ENCODE data around the gene ERCC6L2.

ERCC6L2 gene

GRCh38 chr9:95999390-95999789, 123.9 kb downstream of the ERCC6L2 start:
- H3K4me3 ChIP-seq, result no peak overlapping the region
- no peak for TF ChIP-seq FOXP2 (optimal IDR thresholded peaks at IDR 0.05; ENCODE audit: control extremely low read depth, extremely low read length, insufficient read depth)
- no peak for TF ChIP-seq EZH2 (IDR thresholded peaks at IDR 0.05)
- TF ChIP-seq POLR2AphosphoS5 (IDR thresholded peaks at IDR 0.05; ENCODE audit: borderline replicate concordance, low read depth, low read length), result no peak
- no peak overlapping the region for H3K9ac ChIP-seq (ENCODE audit: insufficient read length)
- DNase-seq (ENCODE audit: low read depth, low spot score), result no peak
- no peaks in the 10 kb centered on the region for H3K9me3 ChIP-seq (ENCODE audit: low read depth, low read length)
- H3K36me3 ChIP-seq (ENCODE audit: insufficient read depth, low read length), result peaks cover 21% of the 10 kb centered on the region
- H3K27ac ChIP-seq, result no peak overlapping the region

GRCh38 chr9:96004379-96004778, 128.9 kb downstream of the ERCC6L2 start:
- no peak for DNase-seq (ENCODE audit: low read depth, low spot score)
- Histone ChIP-seq H3K9me3 (ENCODE audit: low read depth, low read length) (no peaks in the 10 kb centered on the region; the same call in 1 of the 2 replicates), H3K9ac (ENCODE audit: insufficient read length) (no peak overlapping the region), H3K27ac (no peak overlapping the region), H3K4me3 (no peak overlapping the region), H3K36me3 (ENCODE audit: insufficient read depth, low read length) (peaks cover 26% of the 10 kb centered on the region)
- no peak for TF ChIP-seq FOXP2 (optimal IDR thresholded peaks at IDR 0.05; ENCODE audit: control extremely low read depth, extremely low read length, insufficient read depth)

- Histone ChIP-seq H3K9ac (ENCODE audit: insufficient read length) (no peak overlapping the region), H3K9me3 (ENCODE audit: low read depth, low read length) (no peaks in the 10 kb centered on the region; the same call in 1 of the 2 replicates), H3K36me3 (ENCODE audit: insufficient read depth, low read length) (peaks cover 40% of the 10 kb centered on the region), H3K4me3 (no peak overlapping the region), H3K27ac (no peak overlapping the region)
- no peak for DNase-seq (ENCODE audit: low read depth, low spot score)
- TF ChIP-seq EZH2 (IDR thresholded peaks at IDR 0.05) (no peak), POLR2AphosphoS5 (IDR thresholded peaks at IDR 0.05; ENCODE audit: borderline replicate concordance, low read depth, low read length) (no peak), FOXP2 (optimal IDR thresholded peaks at IDR 0.05; ENCODE audit: control extremely low read depth, extremely low read length, insufficient read depth) (no peak)
These were observed 130.9 kb downstream of the ERCC6L2 start for GRCh38 chr9:96006296-96006879.

DNA sequence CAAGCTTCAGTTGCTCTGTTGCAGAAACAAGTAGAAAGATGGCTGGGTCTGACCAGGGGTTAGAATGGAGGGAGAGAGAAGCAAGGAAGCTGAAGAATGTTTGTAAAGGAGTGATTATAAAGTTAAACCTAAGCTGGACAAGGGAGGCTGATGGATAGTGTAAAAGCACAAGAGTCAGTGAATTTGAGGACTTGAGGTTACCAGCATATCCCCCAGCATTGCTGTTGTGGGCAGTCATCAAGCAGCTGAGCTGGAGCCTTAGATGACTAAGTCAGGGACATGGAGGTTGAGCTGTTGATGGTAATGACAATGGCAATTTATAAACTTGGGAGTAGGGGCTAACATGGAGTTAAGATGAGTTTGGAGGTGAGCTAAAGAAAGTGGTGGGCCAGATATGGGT, 131.5 kb downstream of the ERCC6L2 start:
- H3K36me3 ChIP-seq (ENCODE audit: insufficient read depth, low read length), result peaks cover 40% of the 10 kb centered on the region
- no peak for DNase-seq (ENCODE audit: low read depth, low spot score)
- H3K27ac ChIP-seq, result no peak overlapping the region
- H3K9ac ChIP-seq (ENCODE audit: insufficient read length), result no peak overlapping the region
- H3K4me3 ChIP-seq, result no peak overlapping the region
- H3K9me3 ChIP-seq (ENCODE audit: low read depth, low read length), result no peaks in the 10 kb centered on the region; the same call in 1 of the 2 replicates
- TF ChIP-seq POLR2AphosphoS5 (IDR thresholded peaks at IDR 0.05; ENCODE audit: borderline replicate concordance, low read depth, low read length) (no peak), EZH2 (IDR thresholded peaks at IDR 0.05) (no peak), FOXP2 (optimal IDR thresholded peaks at IDR 0.05; ENCODE audit: control extremely low read depth, extremely low read length, insufficient read depth) (no peak)

DNA sequence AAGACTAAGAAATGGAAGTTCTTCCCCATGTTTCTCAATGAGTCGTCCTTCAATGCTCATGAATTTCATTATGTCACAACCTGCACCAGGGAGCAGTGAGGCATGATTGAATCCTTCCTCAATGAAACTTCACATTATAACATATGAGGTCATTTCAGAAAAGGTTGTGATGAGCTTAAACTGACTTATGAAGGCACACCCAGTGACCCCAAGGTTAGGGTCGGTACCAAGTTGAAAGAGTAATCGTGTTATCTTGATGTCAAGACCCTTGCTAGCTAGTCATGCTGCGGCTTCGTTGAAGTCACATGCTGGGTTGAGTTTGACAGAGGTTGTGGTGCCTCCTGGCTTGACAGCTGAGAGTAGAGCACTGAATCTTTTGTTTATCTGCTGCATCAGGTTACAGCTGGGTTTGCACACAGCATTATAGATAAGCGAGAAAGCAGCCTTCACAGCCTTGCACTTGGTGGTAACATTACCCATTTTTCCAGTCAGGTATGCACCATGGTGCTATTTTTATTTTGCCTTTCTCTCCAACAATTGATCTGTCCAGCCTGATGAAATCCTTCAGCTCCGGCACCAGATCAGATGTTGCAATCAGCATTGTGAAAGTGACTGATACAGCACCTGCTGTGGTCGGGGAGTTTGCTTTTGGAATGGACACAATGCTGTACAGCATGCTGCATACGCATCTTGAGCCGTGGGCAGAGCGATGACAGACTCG, 133.2 kb downstream of the ERCC6L2 start:
- H3K36me3 ChIP-seq (ENCODE audit: insufficient read depth, low read length), result peaks cover 38% of the 10 kb centered on the region
- H3K9ac ChIP-seq (ENCODE audit: insufficient read length), result no peak overlapping the region
- DNase-seq (ENCODE audit: low read depth, low spot score), result no peak
- no peaks in the 10 kb centered on the region; the same call in 1 of the 2 replicates for H3K9me3 ChIP-seq (ENCODE audit: low read depth, low read length)
- H3K27ac ChIP-seq, result no peak overlapping the region
- H3K4me3 ChIP-seq, result no peak overlapping the region
- TF ChIP-seq FOXP2 (optimal IDR thresholded peaks at IDR 0.05; ENCODE audit: control extremely low read depth, extremely low read length, insufficient read depth) (no peak), EZH2 (IDR thresholded peaks at IDR 0.05) (no peak), POLR2AphosphoS5 (IDR thresholded peaks at IDR 0.05; ENCODE audit: borderline replicate concordance, low read depth, low read length) (no peak)

DNA sequence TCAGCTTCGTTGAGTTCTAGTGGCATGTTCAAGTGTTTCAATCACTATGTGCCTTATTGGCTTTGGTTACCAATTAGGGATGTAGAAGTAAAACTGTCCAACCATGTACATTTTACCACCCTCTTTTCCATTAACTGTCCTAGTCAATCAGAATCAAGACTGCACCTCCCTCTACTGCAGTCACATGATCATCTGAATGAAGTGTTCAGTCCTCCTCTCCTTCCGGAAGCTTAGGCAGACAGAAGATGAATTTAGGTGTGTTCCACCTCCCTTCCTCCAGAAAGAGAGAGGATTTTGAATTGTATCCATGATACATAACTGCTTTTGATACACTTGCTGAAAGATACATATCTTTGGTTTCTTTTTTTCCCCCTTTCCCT, 133.7 kb downstream of the ERCC6L2 start:
- no peak for DNase-seq (ENCODE audit: low read depth, low spot score)
- Histone ChIP-seq H3K9me3 (ENCODE audit: low read depth, low read length) (no peaks in the 10 kb centered on the region; the same call in 1 of the 2 replicates), H3K27ac (no peak overlapping the region), H3K9ac (ENCODE audit: insufficient read length) (no peak overlapping the region), H3K4me3 (no peak overlapping the region), H3K36me3 (ENCODE audit: insufficient read depth, low read length) (peaks cover 42% of the 10 kb centered on the region)
- TF ChIP-seq POLR2AphosphoS5 (IDR thresholded peaks at IDR 0.05; ENCODE audit: borderline replicate concordance, low read depth, low read length) (no peak), EZH2 (IDR thresholded peaks at IDR 0.05) (no peak), FOXP2 (optimal IDR thresholded peaks at IDR 0.05; ENCODE audit: control extremely low read depth, extremely low read length, insufficient read depth) (no peak)

- Histone ChIP-seq H3K9me3 (ENCODE audit: low read depth, low read length) (no peaks in the 10 kb centered on the region; the same call in 1 of the 2 replicates), H3K4me3 (no peak overlapping the region), H3K27ac (no peak overlapping the region), H3K9ac (ENCODE audit: insufficient read length) (no peak overlapping the region), H3K36me3 (ENCODE audit: insufficient read depth, low read length) (peaks cover 39% of the 10 kb centered on the region)
- TF ChIP-seq POLR2AphosphoS5 (IDR thresholded peaks at IDR 0.05; ENCODE audit: borderline replicate concordance, low read depth, low read length) (no peak), EZH2 (IDR thresholded peaks at IDR 0.05) (no peak)
- no peak for DNase-seq (ENCODE audit: low read depth, low spot score)
These were observed 134.4 kb downstream of the ERCC6L2 start for GRCh38 chr9:96009690-96010472.

DNA sequence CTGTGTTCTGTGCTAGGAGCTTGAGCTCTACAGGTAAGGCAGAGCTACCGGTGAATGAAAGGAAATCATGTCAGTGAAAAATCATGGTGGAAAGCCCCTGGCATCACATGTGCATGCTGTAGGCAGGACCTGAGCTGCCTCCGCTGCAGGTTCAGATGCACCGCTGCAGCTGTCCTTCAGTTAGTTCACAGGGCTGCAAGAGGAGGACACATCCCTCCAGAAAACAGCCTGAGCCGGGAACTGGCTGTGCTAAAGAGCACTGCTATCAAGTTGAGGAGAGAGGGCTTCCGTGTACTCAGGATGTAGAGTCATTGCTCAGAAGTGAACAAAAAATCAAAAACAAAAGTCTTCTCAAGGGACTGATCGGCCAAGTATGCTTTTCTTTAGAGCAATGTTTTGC, 138.6 kb downstream of the ERCC6L2 start:
- no peak for DNase-seq (ENCODE audit: low read depth, low spot score)
- no peak overlapping the region for H3K27ac ChIP-seq
- H3K9me3 ChIP-seq (ENCODE audit: low read depth, low read length), result no peaks in the 10 kb centered on the region; the same call in 1 of the 2 replicates
- no peak for TF ChIP-seq FOXP2 (optimal IDR thresholded peaks at IDR 0.05; ENCODE audit: control extremely low read depth, extremely low read length, insufficient read depth)
- no peak for TF ChIP-seq EZH2 (IDR thresholded peaks at IDR 0.05)
- no peak for TF ChIP-seq POLR2AphosphoS5 (IDR thresholded peaks at IDR 0.05; ENCODE audit: borderline replicate concordance, low read depth, low read length)
- peaks cover 36% of the 10 kb centered on the region for H3K36me3 ChIP-seq (ENCODE audit: insufficient read depth, low read length)
- H3K9ac ChIP-seq (ENCODE audit: insufficient read length), result no peak overlapping the region
- no peak overlapping the region for H3K4me3 ChIP-seq
